PC-3 (cell line): ENCODE results near the gene NTF3. TPM values are rescaled to one million over a fixed set of nuclear protein-coding genes. Genes with fewer than 3 reads are reported as not detected.
A peak's percentile ranks its signal among the peaks of the same experiment; 100 is the strongest.

Experiments used
- ATAC-seq: fragments of 200-7000 bp; cut with Tn5 transposase; 2 replicates; pipeline ENCODE4 v1.9.1; 2020; ENCODE audit warnings: mild to moderate bottlenecking, moderate library complexity
- BruUV-seq: library from RNA; stranded (reverse); fragments of 400-500 nt; replicated peaks from 2 replicates; lab custom pipeline; 2021; lab: Mats Ljungman, UMichigan
- CTCF ChIA-PET: fragments of 300-600 bp; sonication (Branson Sonifier 250); formaldehyde crosslinking; loops from one replicate; lab custom pipeline; 2022; ENCODE audit warnings: antibody characterized with exemption; lab: Charles Lee
- POLR2A ChIA-PET: fragments of 300-600 bp; sonication (Branson Sonifier 250); formaldehyde crosslinking; loops from one replicate; lab custom pipeline; 2022; ENCODE audit warnings: antibody characterized with exemption; ENCODE audit not compliant: unreplicated experiment; lab: Charles Lee
- DNase-seq: peaks from one replicate; pipeline ENCODE4 v3.0.0-alpha.2; 2015
- H2AFZ ChIP-seq: fragments of 300-600 bp; sonication (generic); 2 replicates; pipeline ENCODE4 v1.6.0; 2016; ENCODE audit warnings: antibody characterized with exemption, low read length
- H3F3A ChIP-seq: fragments of 300-600 bp; sonication (generic); one replicate; pipeline ENCODE4 v1.6.0; 2017; ENCODE audit warnings: antibody characterized with exemption, low read length, control low read depth, mild to moderate bottlenecking; ENCODE audit not compliant: unreplicated experiment
- H3K27ac ChIP-seq: fragments of 300-600 bp; sonication (generic); 2 replicates; pipeline ENCODE4 v1.5.1; 2016; ENCODE audit warnings: mild to moderate bottlenecking, low read length
- H3K27me3 ChIP-seq: fragments of 300-600 bp; sonication (generic); 2 replicates; pipeline ENCODE4 v1.6.1; 2016; ENCODE audit warnings: low read length, mixed read lengths
- H3K36me3 ChIP-seq: fragments of 300-600 bp; sonication (generic); 2 replicates; pipeline ENCODE4 v1.6.1; 2016; ENCODE audit warnings: low read depth, mixed run types, low read length, mixed read lengths
- H3K4me1 ChIP-seq: fragments of 300-600 bp; sonication (generic); 2 replicates; pipeline ENCODE4 v1.5.1; 2016; ENCODE audit warnings: low read length; ENCODE audit not compliant: insufficient read depth
- H3K4me2 ChIP-seq: fragments of 300-600 bp; sonication (generic); 2 replicates; pipeline ENCODE4 v1.6.0; 2016; ENCODE audit warnings: low read length
- H3K4me3 ChIP-seq: fragments of 300-600 bp; sonication (generic); 2 replicates; pipeline ENCODE4 v1.5.1; 2016; ENCODE audit warnings: mild to moderate bottlenecking, low read length, mixed read lengths
- H3K79me2 ChIP-seq: fragments of 300-600 bp; sonication (generic); 2 replicates; pipeline ENCODE4 v1.6.1; 2017; ENCODE audit warnings: low read length, mixed read lengths
- H3K9ac ChIP-seq: fragments of 300-600 bp; sonication (generic); 2 replicates; pipeline ENCODE4 v1.6.0; 2016; ENCODE audit warnings: mild to moderate bottlenecking, low read length
- H3K9me2 ChIP-seq: fragments of 300-600 bp; sonication (generic); replicated peaks from 2 replicates; pipeline ENCODE4 v1.6.1; 2016; ENCODE audit warnings: mixed run types, low read length, mixed read lengths
- H3K9me3 ChIP-seq: fragments of 300-600 bp; sonication (generic); 2 replicates; pipeline ENCODE4 v1.6.1; 2016; ENCODE audit warnings: low read length, mixed read lengths
- H4K20me1 ChIP-seq: fragments of 300-600 bp; sonication (generic); 2 replicates; pipeline ENCODE4 v1.6.1; 2016; ENCODE audit warnings: low read length, mixed read lengths
- CTCF ChIP-seq: fragments of 300-600 bp; sonication (generic); conservative IDR thresholded peaks from 2 replicates; pipeline ENCODE4 v1.5.1; 2017; ENCODE audit warnings: antibody characterized with exemption, low read depth, mild to moderate bottlenecking, low read length
- EZH2 ChIP-seq: fragments of 300-600 bp; sonication (generic); IDR thresholded peaks from one replicate; pipeline ENCODE4 v1.6.1; 2017; ENCODE audit warnings: antibody characterized with exemption, mild to moderate bottlenecking, low read length; ENCODE audit not compliant: unreplicated experiment
- EZH2phosphoT487 ChIP-seq: fragments of 300-600 bp; sonication (generic); IDR thresholded peaks from 2 replicates; pipeline ENCODE4 v1.6.1; 2018; ENCODE audit warnings: mild to moderate bottlenecking, antibody characterized with exemption, low read length, borderline replicate concordance
- intact Hi-C: fragments of 100-400 bp; cut with micrococcal nuclease; formaldehyde crosslinking; loops from 2 replicates; pipeline ENCODE4 v1.9.0; 2023
- total RNA-seq: library from RNA; depleted of rRNA; stranded (reverse); fragments of >200 nt; gene quantifications from 2 replicates; pipeline ENCODE4 v1.2.3, GENCODE V29; 2014

NTF3 gene
- total RNA-seq, 1 experiment from 2014 or later, result not detected

DNA sequence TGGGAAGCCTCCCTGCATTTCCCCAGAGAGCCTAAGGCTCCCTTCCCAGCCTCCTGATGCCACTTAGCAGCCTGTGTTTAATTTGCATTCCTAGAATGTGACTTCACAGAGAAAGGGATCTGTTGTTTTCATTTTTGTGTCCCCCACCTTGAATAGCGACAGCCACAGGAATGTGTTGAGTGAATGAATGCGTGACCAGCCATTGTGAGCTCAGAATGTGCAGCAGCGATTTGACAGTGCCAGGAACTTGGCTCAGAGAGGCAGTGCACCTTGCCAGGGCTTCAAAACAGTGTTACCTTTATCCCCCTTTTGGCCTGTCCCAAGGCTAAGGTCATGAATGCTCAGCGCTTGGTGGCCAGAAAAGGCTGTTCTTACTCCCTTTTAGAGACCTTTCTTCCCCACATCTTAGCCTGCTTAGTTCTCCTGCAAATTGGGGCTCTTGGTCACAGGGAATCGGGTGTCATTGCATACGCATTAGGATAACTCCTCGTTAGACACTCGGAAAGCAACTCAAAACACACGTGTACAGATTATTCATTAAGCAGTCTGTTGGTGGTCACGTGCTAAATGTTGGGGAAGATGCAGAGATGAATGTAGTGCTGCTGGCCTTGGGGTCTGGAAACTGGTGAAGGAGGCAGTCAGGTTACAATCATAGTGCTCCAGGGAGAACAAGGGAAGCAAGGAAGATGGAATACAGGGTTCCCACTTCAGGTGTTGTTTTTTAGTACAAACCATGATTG lies 9.8 kb downstream of the NTF3 start:
- Histone ChIP-seq H2AFZ (no peak overlapping the region), H3K27me3 (peaks cover 5% of the 10 kb centered on the region; the same call in 1 of the 2 replicates), H3K27ac (no peak overlapping the region), H3K9me3 (no peaks in the 10 kb centered on the region), H3K4me3 (no peak overlapping the region), H3F3A (no peaks in the 10 kb centered on the region), H3K4me1 (0 out of 2 replicates have a peak, but pooled peaks cover 3% of the 10 kb centered on the region), H3K79me2 (no peaks in the 10 kb centered on the region), H3K4me2 (no peak overlapping the region), H3K9me2 (no peaks in the 10 kb centered on the region), H4K20me1 (no peaks in the 10 kb centered on the region), H3K9ac (no peak overlapping the region), H3K36me3 (no peaks in the 10 kb centered on the region)
- intact Hi-C loops, result no loop called here
- no TSS peak for BruUV-seq
- POLR2A ChIA-PET, result no interaction called here
- CTCF ChIA-PET, result interaction anchor here (0.6 kb wide), 1 partner anchor 21 kb away, joined by 3 read pairs; no protein-coding TSS in a partner anchor
- ATAC-seq (no peak), DNase-seq (peak; percentile 44)
- TF ChIP-seq CTCF (no peak), EZH2phosphoT487 (no peak), EZH2 (no peak)

DNA sequence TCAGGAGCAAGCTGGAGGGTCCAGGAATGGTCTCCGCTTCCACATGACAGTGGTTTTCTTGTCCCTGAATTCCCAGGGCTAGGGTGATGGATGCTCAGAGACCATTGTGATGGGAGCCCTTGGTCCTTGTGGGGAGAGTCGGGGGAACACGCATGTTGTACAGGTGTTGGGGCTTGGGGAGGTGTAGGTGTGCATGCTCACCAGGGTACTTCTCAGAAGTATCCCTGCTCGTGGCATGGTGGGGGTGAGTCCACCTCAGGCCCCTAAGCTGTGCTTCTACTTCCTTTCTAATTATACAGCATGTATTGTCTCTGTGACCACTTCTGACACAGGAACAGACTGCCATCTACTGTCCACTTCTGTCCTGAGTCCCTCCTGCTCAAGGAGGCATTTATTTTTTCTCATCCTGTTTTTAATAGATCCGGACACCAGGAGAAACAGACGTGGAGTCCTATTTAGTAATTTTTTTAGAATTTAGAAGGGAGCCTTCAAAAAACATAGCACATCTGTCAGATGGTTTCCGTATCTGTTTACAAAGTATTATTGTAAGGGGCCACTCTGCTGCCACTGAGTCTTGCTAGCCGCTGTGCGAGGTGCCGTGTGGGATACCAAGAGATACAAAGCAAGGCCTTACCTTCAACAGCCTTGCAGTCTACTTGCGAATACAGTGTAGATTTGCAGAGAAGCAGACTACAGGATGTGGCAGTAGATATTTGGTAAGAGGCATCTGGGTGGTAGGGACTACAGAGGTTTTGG lies 10.5 kb downstream of the NTF3 start:
- 0 out of 2 replicates have a peak, but pooled peaks cover 3% of the 10 kb centered on the region for H3K4me1 ChIP-seq
- H3K4me2 ChIP-seq, result no peak overlapping the region
- BruUV-seq, result no TSS peak
- no peaks in the 10 kb centered on the region for H3K36me3 ChIP-seq
- no peak overlapping the region for H2AFZ ChIP-seq
- H4K20me1 ChIP-seq, result no peaks in the 10 kb centered on the region
- ATAC-seq, result no peak
- H3K9me2 ChIP-seq, result no peaks in the 10 kb centered on the region
- H3K79me2 ChIP-seq, result no peaks in the 10 kb centered on the region
- ChIA-PET CTCF (interaction anchor here (0.6 kb wide), 1 partner anchor 22 kb away, joined by 3 read pairs; no protein-coding TSS in a partner anchor), POLR2A (no interaction called here)
- no peak overlapping the region for H3K4me3 ChIP-seq
- no peak overlapping the region for H3K27ac ChIP-seq
- H3K9ac ChIP-seq, result no peak overlapping the region
- TF ChIP-seq CTCF (peak; percentile 58), EZH2 (no peak), EZH2phosphoT487 (no peak)
- H3F3A ChIP-seq, result no peaks in the 10 kb centered on the region
- H3K27me3 ChIP-seq, result peaks cover 5% of the 10 kb centered on the region; the same call in 1 of the 2 replicates
- intact Hi-C loops, result no loop called here
- peak; percentile 51 for DNase-seq
- H3K9me3 ChIP-seq, result no peaks in the 10 kb centered on the region
